Nephron progenitor cell (in vitro differentiated cells): Measurements from ENCODE around the gene HDAC5.
"Not testable (repeated sequence)": the region's sequence is repeated elsewhere in the genome, so short reads cannot be mapped to it uniquely, and the experiment has no call there.

Experiments used
- DNase-seq: peaks from one replicate; pipeline ENCODE4 v3.0.0; 2021
- H3K27ac Mint-ChIP-seq: 2 replicates; pipeline ENCODE4 v1.8.0; 2021; ENCODE audit warnings: mild to moderate bottlenecking, moderate library complexity, mixed read lengths
- H3K27me3 Mint-ChIP-seq: 2 replicates; pipeline ENCODE4 v1.8.0; 2021; ENCODE audit warnings: mild to moderate bottlenecking, low read depth, mixed read lengths; ENCODE audit not compliant: poor library complexity
- H3K36me3 Mint-ChIP-seq: 2 replicates; pipeline ENCODE4 v1.8.0; 2021; ENCODE audit warnings: low read depth, mixed read lengths
- H3K4me1 Mint-ChIP-seq: 2 replicates; pipeline ENCODE4 v1.8.0; 2021; ENCODE audit warnings: mixed read lengths
- H3K4me3 Mint-ChIP-seq: 2 replicates; pipeline ENCODE4 v1.8.0; 2021; ENCODE audit warnings: mild to moderate bottlenecking, moderate library complexity, mixed read lengths
- H3K9me3 Mint-ChIP-seq: 2 replicates; pipeline ENCODE4 v1.8.0; 2021; ENCODE audit warnings: mild to moderate bottlenecking, moderate library complexity, mixed read lengths
- CTCF ChIP-seq: fragments of 200-600 bp; sonication (generic); IDR thresholded peaks from 2 replicates; pipeline ENCODE4 v1.5.0; 2021; ENCODE audit warnings: antibody characterized with exemption

The HDAC5 gene

GRCh38 chr17:44124118-44124438 is 637 bp upstream of the HDAC5 start:
- Mint-ChIP-seq H3K9me3 (no peaks in the 10 kb centered on the region), H3K27ac (no peak overlapping the region), H3K4me1 (peaks cover 41% of the 10 kb centered on the region), H3K4me3 (peak overlapping the region; percentile 92), H3K36me3 (no peaks in the 10 kb centered on the region), H3K27me3 (peaks cover 17% of the 10 kb centered on the region)
- no peak for DNase-seq
- no peak for TF ChIP-seq CTCF

- Mint-ChIP-seq H3K27ac (no peak overlapping the region), H3K4me1 (peaks cover 47% of the 10 kb centered on the region), H3K4me3 (peak overlapping the region; percentile 96), H3K36me3 (no peaks in the 10 kb centered on the region), H3K9me3 (no peaks in the 10 kb centered on the region), H3K27me3 (peaks cover 12% of the 10 kb centered on the region)
- no peak for DNase-seq
- TF ChIP-seq CTCF: no peak
These were observed 555 bp downstream of the HDAC5 start for GRCh38 chr17:44122816-44123355.

- H3K27me3 Mint-ChIP-seq: peaks cover 12% of the 10 kb centered on the region
- no peaks in the 10 kb centered on the region for H3K36me3 Mint-ChIP-seq
- no peaks in the 10 kb centered on the region for H3K9me3 Mint-ChIP-seq
- no peak overlapping the region for H3K27ac Mint-ChIP-seq
- H3K4me3 Mint-ChIP-seq: peak overlapping the region; percentile 96
- H3K4me1 Mint-ChIP-seq: peaks cover 47% of the 10 kb centered on the region
- no peak for TF ChIP-seq CTCF
- no peak for DNase-seq
These were observed 1.2 kb downstream of the HDAC5 start for GRCh38 chr17:44121997-44122815.

GRCh38 chr17:44120851-44121605 is 2.4 kb downstream of the HDAC5 start:
- Mint-ChIP-seq H3K9me3 (no peaks in the 10 kb centered on the region), H3K27me3 (peaks cover 15% of the 10 kb centered on the region), H3K4me3 (peak overlapping the region; percentile 96), H3K27ac (no peak overlapping the region), H3K36me3 (peaks cover 9% of the 10 kb centered on the region), H3K4me1 (peaks cover 52% of the 10 kb centered on the region)
- TF ChIP-seq CTCF: no peak
- no peak for DNase-seq

- Mint-ChIP-seq H3K4me1 (peaks cover 59% of the 10 kb centered on the region), H3K27me3 (peaks cover 15% of the 10 kb centered on the region)
- DNase-seq, H3K9me3 Mint-ChIP-seq, H3K27ac Mint-ChIP-seq, H3K36me3 Mint-ChIP-seq, H3K4me3 Mint-ChIP-seq: not testable (repeated sequence)
These were observed 3.2 kb downstream of the HDAC5 start for GRCh38 chr17:44120281-44120680.

- no peak for DNase-seq
- no peak overlapping the region for H3K4me3 Mint-ChIP-seq
- peaks cover 15% of the 10 kb centered on the region for H3K27me3 Mint-ChIP-seq
- no peaks in the 10 kb centered on the region for H3K9me3 Mint-ChIP-seq
- H3K27ac Mint-ChIP-seq: no peak overlapping the region
- no peak for TF ChIP-seq CTCF
- H3K4me1 Mint-ChIP-seq: peaks cover 64% of the 10 kb centered on the region
- H3K36me3 Mint-ChIP-seq: peaks cover 9% of the 10 kb centered on the region
These were observed 3.6 kb downstream of the HDAC5 start for GRCh38 chr17:44119798-44120197.
